NCI-H1092 treated with DMSO at 0.1 percent for 48 hours (cell line): ENCODE measurements around the gene NMT1.

Experiments
- DNase-seq: peaks from one replicate; lab custom pipeline; 2025; lab: John Stamatoyannopoulos, UW

The NMT1 gene

DNA sequence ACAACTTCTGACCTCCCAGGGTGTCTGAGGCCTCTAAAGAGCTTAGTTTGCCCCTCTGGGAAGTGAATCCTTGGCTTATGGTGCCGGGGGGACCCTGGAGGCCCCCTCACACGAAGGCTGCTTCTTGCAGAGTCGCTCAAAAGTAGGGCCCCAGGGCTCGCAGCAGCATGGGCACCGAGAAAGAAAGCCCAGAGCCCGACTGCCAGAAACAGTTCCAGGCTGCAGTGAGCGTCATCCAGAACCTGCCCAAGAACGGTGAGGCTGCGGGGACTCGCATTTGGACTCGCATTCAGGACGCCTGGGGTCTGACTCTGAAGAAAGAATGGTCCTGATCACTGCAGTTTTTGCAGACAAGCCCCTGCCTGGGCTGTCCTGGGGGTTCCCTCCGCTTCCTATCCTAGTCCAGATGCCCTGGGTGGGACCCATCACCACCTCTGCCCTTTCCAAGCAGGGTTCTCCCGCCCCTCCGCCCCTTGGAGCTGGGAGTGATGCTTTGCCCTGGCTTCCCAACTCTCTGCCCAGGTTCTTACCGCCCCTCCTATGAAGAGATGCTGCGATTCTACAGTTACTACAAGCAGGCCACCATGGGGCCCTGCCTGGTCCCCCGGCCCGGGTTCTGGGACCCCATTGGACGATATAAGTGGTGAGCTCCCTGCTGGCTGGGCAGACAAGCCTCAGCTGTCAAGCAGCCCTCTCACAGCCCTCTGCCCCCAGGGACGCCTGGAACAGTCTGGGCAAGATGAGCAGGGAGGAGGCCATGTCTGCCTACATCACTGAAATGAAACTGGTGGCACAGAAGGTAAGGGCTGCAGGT lies 75.1 kb downstream of the NMT1 start:
- no peak for DNase-seq

DNA sequence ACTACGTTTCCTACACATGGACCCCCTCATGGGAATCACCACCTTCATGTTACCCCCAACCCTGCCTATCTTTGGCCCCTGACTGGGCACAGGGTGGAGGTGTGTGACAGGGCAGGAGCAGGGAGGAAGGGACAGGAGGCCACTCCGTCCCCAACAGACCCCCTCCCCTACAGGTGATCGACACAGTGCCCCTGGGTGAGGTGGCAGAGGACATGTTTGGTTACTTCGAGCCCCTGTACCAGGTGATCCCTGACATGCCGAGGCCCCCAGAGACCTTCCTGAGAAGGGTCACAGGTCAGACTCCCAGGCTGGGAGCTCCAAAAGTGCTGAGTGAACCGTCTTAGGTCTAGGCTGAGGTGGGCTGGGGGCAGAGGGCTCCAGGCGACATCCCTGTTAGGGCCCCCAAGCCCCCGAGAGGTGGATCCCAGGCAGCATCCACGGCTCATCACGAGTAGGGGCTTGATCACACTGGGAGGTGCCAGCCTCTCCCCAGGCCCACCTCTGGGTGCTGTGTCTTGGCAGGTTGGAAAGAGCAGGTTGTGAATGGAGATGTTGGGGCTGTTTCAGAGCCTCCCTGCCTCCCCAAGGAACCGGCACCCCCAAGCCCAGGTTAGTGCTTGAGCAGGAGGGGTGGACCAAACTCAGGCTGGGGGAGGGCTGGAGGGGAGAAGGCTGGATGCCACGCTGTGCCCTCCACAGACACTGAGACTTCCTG lies 75.9 kb downstream of the NMT1 start:
- no peak for DNase-seq

DNA sequence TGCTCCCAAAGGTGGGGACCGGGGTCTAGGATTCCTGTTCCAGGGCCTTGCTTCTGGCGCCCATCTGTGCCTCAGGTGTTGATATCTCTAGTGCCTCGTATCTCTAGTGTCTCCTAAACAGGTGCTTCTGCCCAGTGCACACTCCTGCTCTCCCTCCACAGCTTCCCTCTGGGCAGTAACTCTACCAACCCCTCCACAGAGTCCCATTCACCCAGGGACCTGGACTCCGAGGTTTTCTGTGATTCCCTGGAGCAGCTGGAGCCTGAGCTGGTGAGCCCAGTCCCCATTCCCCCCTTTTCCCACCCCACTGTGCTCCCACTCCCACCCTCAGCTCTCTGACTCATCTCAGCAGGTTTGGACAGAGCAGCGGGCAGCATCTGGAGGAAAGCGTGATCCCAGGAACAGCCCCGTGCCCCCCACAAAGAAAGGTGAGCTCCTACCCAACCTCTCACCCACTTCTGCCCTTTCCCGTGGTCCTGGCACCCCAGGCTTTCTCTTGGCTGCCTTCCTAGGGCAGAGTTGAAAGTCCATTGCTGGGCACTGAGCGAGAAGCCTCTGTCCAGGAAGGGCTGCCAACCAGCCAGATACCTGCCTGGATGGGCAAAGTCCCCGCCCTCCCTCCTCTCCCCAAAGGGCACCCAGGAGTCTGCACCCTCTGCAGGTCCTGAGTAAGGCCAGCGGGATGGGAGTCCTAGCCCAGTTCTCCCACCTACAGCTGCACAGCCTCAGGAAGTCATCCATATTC lies 76.6 kb downstream of the NMT1 start:
- no peak for DNase-seq

DNA sequence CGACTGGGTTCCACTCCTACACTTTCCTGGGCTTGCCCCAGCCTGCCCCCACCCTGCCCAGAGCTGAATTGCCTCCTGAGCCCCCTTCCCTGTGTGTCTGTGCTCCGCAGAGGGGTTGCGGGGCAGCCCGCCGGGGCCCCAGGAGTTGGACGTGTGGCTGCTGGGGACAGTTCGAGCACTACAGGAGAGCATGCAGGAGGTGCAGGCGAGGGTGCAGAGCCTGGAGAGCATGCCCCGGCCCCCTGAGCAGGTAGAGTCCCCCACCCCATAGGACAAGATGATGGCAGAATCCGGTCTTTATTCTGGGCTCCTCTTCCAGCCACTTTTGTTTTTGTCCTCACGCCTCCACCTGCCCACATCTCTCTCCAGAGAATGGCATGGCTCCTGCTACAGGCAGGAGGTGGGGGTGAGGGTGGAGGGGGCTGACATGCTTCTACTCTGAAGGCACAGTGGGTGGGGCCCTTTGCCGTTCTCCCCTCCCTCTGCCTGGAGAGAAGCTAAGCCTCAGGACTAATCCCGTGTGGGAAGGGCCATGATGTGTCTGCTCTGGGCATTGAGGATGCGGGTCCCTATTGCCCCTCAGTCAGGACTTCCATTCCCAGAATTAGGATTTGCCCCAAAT lies 77.9 kb downstream of the NMT1 start:
- DNase-seq: no peak

DNA sequence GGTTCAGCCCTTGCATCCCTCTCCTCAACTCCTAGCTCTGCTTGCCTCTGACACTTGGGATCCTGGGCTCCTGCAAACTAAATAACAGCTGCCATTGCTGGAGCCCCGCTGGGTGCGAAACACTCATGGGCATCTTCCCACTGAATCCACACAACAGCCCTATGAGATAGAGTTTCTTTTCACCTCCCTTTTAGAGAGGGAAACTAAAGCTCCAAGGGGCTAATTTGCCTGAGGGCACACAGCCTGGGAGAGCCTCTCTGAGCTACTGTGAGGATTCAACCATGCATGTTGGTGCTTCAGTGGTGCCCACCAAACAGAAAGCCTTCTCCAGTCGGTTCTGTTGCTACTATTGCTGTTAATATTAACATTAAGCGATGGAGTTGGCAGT lies 78.4 kb downstream of the NMT1 start:
- DNase-seq: no peak

DNA sequence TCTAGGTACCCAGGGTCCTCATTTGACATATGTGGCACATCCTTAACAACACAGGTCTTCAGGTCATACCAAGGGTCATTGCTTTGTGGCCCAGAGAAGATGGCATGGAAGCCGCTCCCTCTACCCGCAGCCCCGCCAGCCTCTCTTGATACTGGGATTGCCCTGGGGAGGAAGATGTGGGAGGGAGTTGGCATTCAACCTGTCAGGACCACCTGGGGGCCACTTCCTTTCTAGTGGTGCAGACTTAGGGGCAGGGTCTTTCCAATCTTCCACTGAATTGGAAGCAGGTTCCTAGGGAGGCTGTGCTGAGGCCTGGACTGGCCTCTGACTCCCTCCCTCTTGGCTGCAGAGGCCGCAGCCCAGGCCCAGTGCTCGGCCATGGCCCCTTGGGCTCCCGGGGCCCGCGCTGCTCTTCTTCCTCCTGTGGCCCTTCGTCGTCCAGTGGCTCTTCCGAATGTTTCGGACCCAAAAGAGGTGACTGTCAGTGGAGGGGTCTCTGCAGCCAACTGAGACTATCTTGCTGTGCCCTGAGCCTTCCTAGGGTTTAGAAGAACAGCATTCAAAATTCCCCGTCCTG lies 82.1 kb downstream of the NMT1 start:
- no peak for DNase-seq

DNA sequence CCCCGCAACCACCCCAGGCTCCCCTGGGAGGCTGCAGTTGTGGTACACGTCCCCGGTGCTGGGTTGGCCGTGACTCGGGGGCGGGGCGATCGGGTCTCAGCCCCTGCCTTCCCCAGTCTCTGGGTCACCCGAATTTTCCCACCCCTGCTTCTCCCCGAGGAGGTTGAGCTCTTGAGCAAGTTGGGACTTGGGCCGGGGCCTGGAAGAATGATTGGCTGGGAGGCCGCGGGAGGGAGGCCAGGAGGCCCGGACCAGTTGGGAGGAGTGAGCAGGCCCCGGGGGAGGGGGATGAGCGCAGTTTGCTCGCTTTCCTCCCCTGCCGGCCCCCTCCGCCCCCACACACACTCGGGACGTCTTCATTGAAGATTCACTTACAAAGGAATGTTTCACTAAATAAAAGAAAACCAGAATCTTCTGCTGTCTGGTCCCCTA lies 82.7 kb downstream of the NMT1 start:
- DNase-seq: no peak

DNA sequence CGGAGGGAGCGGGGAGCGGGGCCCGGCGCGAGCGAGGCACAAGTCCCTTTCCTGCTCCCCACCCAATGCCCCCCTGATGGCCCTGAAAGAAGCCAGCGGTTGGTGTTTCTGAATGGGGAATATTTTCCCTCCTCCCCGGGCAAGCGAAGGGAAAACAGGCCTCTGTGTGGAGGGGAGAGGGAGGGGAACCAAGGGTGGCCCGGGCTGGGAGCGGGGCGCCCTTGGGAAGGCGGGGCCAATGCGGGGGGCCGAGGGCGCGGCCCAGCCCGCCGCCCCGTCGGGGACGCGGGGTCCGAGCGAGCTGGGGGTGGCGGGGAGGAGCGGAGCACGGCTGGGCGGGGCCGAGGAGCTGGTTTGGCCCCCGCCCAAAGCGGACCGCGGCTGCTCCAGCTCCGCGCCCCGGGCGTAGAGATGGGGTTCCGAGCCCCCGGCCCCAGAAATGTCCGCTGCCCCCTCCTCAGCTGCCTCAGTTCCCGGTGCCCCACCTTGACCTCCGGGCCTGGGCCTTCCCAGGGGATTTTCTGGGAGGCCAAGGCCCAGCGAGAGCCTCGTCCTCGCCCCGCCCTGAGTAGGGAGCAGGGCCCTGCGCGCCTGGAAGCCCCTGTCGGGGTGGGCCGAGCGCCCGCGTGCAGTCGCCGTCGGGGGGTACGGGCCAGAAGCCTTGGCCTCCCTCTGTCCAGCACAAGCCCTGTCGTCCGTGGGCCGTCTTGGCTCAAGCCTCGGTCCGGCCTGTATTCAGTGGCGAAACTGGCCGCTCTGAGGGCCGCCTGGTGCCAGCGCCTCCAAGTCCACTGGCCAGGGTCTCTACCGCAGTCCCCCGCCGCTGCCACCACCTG lies 83.3 kb downstream of the NMT1 start:
- no peak for DNase-seq

DNA sequence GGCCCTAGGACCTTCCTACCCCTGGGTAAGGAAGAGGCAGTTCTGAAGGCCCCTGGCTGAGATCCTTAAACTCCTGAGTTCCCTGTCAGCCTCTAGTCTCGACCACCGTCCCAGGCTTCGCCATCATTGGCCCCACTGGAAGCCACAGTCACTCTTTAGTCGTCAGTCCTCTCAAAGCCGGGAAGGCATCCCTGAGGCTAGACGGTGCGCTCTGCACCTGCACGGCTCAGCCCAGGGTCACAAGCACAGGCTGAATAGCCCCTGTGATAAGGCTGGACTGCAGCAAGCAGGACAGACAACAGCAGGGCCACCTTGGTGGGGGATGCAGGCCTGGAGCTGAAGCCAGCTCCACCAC lies 83.9 kb downstream of the NMT1 start:
- DNase-seq: no peak

DNA sequence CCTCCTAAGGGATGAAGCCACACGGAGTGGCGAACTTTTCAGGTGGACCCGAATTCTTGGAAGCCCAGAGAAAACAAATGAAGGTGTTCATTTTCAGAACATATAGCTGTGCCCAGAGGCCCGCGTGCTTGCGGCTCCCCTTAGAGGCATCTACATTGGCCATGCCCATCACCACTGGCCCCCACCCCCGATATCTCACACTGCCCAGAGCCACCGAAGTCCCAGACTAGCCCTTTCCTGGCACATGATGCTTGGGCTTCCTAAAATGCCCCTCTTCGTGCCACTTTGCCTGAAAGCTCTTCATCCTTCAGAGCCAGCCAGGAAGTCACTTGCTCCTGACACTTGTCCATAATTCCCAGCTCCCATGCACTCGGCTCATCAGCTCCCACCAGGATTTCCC lies 85.0 kb downstream of the NMT1 start:
- no peak for DNase-seq

DNA sequence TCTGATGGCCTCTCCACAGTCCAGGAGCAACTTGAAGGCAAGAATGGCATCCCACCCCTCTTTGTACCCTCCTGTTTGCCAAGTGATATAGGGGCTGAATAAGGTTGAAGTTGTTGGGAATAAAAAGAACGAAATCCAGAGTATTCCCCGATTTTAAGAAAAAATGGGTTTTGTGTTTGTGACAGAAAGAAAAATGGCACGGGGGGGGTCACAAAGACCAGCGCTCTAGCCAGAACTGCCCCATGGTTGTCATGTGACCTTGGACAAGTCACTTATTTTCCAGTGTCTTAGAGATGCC lies 85.4 kb downstream of the NMT1 start:
- no peak for DNase-seq

DNA sequence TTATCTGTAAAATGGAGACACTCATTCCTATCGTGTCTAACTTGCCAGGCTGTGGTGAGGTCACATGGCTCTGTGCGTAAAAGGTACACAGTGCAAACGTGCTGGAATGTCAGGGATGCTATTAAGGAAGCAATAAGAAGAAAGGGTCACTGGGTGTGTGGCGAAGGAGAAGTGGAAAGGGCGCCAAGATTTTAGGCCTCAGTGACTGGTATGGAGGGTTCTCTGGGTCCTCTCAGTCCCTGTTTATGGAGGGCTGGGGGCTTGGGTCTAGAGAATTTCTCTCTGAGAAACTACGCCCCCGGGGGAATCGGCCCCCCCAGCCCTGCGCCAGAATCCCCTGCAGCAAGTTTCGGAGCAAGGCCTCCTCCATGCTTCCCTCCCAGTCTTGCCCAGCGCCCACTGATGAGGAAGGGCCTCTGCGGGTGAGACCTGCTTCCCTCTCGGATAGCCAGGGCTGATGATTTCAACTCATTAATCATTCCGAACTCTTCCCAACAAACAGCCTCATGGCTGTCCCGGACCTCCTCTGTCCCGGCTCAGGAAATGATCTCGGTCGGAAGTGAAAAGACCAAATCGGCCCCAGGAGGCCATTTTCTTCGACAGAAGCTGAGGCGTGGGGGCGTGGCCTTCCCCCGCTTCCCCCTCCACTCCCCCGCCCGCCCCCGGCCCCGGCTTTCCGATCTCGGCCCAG lies 85.9 kb downstream of the NMT1 start:
- no peak for DNase-seq

DNA sequence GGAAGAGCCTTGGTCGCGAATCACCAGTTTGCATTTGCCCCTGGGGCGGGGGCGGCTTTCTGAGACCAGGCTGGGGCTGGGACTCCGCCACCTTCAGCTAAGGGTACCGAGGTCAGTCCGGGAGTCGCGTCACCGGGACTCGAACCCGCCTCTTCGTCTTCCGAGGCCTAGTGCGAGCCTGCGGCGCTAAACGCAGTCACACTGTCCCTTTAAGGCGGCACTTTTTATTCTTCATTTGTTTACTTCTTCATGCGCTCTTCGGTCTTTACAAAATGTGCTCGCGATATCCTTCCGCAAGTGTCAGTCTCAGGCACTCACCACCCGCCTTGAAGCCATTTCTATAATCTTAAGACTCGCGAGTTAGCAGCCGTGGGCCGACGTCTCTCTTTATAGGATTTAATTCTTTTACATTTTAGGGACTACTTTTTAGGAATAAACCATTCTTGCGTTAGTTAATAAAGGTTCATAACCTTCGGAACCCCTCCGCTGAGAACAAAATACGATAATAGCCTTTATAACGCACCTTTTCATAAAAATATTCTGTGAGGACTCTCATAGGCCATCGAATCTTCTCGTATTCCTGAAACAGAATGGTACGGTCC lies 86.6 kb downstream of the NMT1 start:
- peak; percentile 96 for DNase-seq

DNA sequence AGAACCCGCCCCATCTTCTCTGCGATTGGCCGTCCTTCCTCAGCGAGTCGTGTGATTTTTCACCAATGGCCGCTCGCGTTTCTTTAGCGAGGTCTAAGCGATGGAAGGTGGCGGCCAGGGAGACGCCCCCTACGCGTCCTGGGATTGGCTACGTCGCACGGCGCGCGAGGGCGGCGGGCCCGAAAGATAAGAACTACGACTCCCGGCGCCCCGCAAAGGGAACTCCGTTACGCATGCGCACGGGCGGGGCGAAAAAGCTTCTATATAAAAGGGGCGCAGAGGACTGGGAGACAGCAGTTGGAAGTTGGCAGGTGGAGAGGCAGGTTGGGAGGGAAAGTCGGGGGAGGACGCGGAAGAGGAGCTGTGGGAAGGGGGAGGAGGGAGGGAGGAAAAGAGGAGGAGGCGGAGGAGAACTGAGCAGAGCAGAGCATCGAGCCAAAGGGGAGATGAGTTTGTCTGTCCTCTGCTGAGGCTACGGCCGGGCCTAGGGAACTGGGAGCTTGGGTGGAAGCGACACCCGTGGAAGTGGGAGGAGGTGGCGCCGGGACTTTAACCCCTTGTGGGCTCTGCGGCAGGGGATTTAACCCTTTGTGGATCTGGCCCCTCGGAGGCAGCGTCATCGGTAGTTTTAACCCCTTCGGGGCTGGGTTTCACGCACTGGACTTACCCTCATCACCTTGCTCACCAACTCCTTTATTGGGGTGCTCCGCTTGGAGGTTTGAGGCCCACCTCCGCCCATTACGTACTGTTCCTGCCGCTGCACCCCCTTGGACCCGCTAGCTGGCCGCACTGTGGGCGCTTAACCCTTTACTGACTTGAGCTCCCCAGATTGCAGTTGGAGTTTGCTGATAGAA lies 87.3 kb downstream of the NMT1 start, which contains the start of gene HEXIM1:
Gene HEXIM1 (plus strand): TSS at position 293 of the 854 bp plus-strand sequence. CDS start 716 bp downstream, outside the sequence.
- peak; percentile 99 for DNase-seq

DNA sequence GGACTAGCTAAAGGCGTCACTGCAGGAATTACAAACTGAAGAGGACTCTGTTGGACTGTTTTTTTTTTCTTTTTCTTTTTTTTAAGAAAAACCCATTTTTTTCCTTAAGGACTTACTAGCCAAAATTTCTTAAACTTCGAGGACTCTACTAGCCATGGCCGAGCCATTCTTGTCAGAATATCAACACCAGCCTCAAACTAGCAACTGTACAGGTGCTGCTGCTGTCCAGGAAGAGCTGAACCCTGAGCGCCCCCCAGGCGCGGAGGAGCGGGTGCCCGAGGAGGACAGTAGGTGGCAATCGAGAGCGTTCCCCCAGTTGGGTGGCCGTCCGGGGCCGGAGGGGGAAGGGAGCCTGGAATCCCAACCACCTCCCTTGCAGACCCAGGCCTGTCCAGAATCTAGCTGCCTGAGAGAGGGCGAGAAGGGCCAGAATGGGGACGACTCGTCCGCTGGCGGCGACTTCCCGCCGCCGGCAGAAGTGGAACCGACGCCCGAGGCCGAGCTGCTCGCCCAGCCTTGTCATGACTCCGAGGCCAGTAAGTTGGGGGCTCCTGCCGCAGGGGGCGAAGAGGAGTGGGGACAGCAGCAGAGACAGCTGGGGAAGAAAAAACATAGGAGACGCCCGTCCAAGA lies 88.0 kb downstream of the NMT1 start:
- peak; percentile 83 for DNase-seq

DNA sequence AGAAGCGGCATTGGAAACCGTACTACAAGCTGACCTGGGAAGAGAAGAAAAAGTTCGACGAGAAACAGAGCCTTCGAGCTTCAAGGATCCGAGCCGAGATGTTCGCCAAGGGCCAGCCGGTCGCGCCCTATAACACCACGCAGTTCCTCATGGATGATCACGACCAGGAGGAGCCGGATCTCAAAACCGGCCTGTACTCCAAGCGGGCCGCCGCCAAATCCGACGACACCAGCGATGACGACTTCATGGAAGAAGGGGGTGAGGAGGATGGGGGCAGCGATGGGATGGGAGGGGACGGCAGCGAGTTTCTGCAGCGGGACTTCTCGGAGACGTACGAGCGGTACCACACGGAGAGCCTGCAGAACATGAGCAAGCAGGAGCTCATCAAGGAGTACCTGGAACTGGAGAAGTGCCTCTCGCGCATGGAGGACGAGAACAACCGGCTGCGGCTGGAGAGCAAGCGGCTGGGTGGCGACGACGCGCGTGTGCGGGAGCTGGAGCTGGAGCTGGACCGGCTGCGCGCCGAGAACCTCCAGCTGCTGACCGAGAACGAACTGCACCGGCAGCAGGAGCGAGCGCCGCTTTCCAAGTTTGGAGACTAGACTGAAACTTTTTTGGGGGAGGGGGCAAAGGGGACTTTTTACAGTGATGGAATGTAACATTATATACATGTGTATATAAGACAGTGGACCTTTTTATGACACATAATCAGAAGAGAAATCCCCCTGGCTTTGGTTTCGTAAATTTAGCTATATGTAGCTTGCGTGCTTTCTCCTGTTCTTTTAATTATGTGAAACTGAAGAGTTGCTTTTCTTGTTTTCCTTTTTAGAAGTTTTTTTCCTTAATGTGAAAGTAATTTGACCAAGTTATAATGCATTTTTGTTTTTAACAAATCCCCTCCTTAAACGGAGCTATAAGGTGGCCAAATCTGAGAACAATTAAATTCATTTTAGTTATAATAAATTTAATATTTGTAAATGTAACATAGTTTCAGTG lies 88.8 kb downstream of the NMT1 start:
- peak; percentile 59 for DNase-seq
